Peyer's patch (tissue), 4 donors: ENCODE measurements around the gene TMEM92. TPM values are rescaled to one million over a fixed set of nuclear protein-coding genes. Genes with fewer than 3 reads are reported as not detected.
A peak's percentile ranks its signal among the peaks of the same experiment; 100 is the strongest.

Experiments
- DNase-seq, 3 donors: peaks; one replicate each; pipeline ENCODE4 v3.0.0-alpha.2; 2017 to 2019
- H3K27ac ChIP-seq, 4 donors: fragments of 200-600 bp; sonication (generic); one replicate each; pipeline ENCODE4 v1.5.1; 2016 to 2019
- H3K27me3 ChIP-seq, 2 donors: fragments of 200-600 bp; sonication (generic); one replicate each; pipeline ENCODE4 v1.5.1; 2019
- H3K36me3 ChIP-seq, 3 donors: fragments of 200-600 bp; sonication (generic); one replicate each; pipeline ENCODE4 v1.5.1; 2016 to 2019
- H3K4me1 ChIP-seq, 4 donors: fragments of 200-600 bp; sonication (generic); one replicate each; pipeline ENCODE4 v1.5.1; 2016 to 2019
- H3K4me3 ChIP-seq, 4 donors: fragments of 200-600 bp; sonication (generic); 1 replicate in 3 of 4; 2 replicates in 1 of 4; pipeline ENCODE4 v1.5.1; 2016 to 2019; ENCODE audit warnings: mild to moderate bottlenecking in 1 of 4
- H3K9me3 ChIP-seq, 4 donors: fragments of 200-600 bp; sonication (generic); one replicate each; pipeline ENCODE4 v1.5.1; 2016 to 2019; ENCODE audit warnings: mild to moderate bottlenecking in 1 of 4
- CTCF ChIP-seq, 6 experiments: fragments of 450-650 bp in 4 of 6; fragments of 200-600 bp in 2 of 6; sonication (generic) in 1 of 6; IDR thresholded peaks; one replicate each; pipeline ENCODE4 v1.5.1; 2017 to 2019; ENCODE audit warnings: antibody characterized with exemption in 6 of 6, mild to moderate bottlenecking in 3 of 6, moderate library complexity in 1 of 6
- POLR2A ChIP-seq, 2 donors: fragments of 450-650 bp; IDR thresholded peaks; one replicate each; pipeline ENCODE4 v1.5.1; 2017; ENCODE audit warnings: antibody characterized with exemption in 2 of 2, mild to moderate bottlenecking in 2 of 2, moderate library complexity in 2 of 2
- total RNA-seq, 4 donors: library from RNA; depleted of rRNA; stranded (reverse); fragments of >200 nt; gene quantifications; one replicate each; pipeline ENCODE4 v1.1.0, GENCODE V29; 2016

TMEM92 gene
- total RNA-seq, 4 donors from 2014 or later, result 0.83 to 86.0 (median 50.6) TPM

GRCh38 chr17:50259477-50260324 is 14.6 kb upstream of the TMEM92 start:
- TF ChIP-seq CTCF (IDR thresholded peaks at IDR 0.05), result no peak
- TF ChIP-seq POLR2A (IDR thresholded peaks at IDR 0.05), result no peak
- peak overlapping the region in 2 of 4 donors; percentile 5 to 6 for H3K27ac ChIP-seq
- peak in 1 of 3 donors; percentile 25 for DNase-seq
- no peaks in the 10 kb centered on the region for H3K36me3 ChIP-seq
- no peaks in the 10 kb centered on the region for H3K4me1 ChIP-seq
- no peaks in the 10 kb centered on the region for H3K9me3 ChIP-seq
- no peak overlapping the region for H3K4me3 ChIP-seq
- H3K27me3 ChIP-seq, result no peaks in the 10 kb centered on the region

- Histone ChIP-seq H3K4me3 (no peak overlapping the region), H3K9me3 (no peaks in the 10 kb centered on the region), H3K27ac (no peak overlapping the region), H3K27me3 (no peaks in the 10 kb centered on the region), H3K36me3 (no peaks in the 10 kb centered on the region), H3K4me1 (no peaks in the 10 kb centered on the region)
- TF ChIP-seq POLR2A (IDR thresholded peaks at IDR 0.05) (no peak), CTCF (IDR thresholded peaks at IDR 0.05) (no peak)
- peak in 1 of 3 donors; percentile 15 for DNase-seq
These were observed 13.8 kb upstream of the TMEM92 start for GRCh38 chr17:50260501-50260911.

GRCh38 chr17:50261051-50261915 is 13.0 kb upstream of the TMEM92 start:
- Histone ChIP-seq H3K27ac (no peak overlapping the region), H3K9me3 (no peaks in the 10 kb centered on the region), H3K4me1 (peaks cover 0 to 4% (median 0%) of the 10 kb centered on the region in 4 donors), H3K4me3 (no peak overlapping the region), H3K27me3 (no peaks in the 10 kb centered on the region), H3K36me3 (no peaks in the 10 kb centered on the region)
- TF ChIP-seq CTCF (IDR thresholded peaks at IDR 0.05), result no peak
- no peak for TF ChIP-seq POLR2A (IDR thresholded peaks at IDR 0.05)
- peak in 2 of 3 donors; percentile 17 to 39 for DNase-seq

- no peaks in the 10 kb centered on the region for H3K27me3 ChIP-seq
- TF ChIP-seq POLR2A (IDR thresholded peaks at IDR 0.05), result no peak
- TF ChIP-seq CTCF (IDR thresholded peaks at IDR 0.05), result no peak
- no peaks in the 10 kb centered on the region for H3K36me3 ChIP-seq
- DNase-seq, result peak in 1 of 3 donors; percentile 18
- H3K9me3 ChIP-seq, result no peaks in the 10 kb centered on the region
- no peak overlapping the region for H3K4me3 ChIP-seq
- peaks cover 0 to 13% (median 0%) of the 10 kb centered on the region in 4 donors for H3K4me1 ChIP-seq
- no peak overlapping the region for H3K27ac ChIP-seq
These were observed 12.1 kb upstream of the TMEM92 start for GRCh38 chr17:50262001-50262794.
